Body of pancreas (tissue), 4 donors: ENCODE results near the gene ENAH. TPM values are rescaled to one million over a fixed set of nuclear protein-coding genes. Genes with fewer than 3 reads are reported as not detected.

Source experiments
- ATAC-seq: fragments of 150-250 bp; one replicate; pipeline ENCODE4 v1.9.1; 2016
- DNase-seq, 4 donors: peaks; one replicate each; pipeline ENCODE4 v3.0.0-alpha.2; 2019
- H3K27ac ChIP-seq, 4 donors: fragments of 200-600 bp; sonication (generic); 1 replicate in 3 of 4; 2 replicates in 1 of 4; pipeline versions ENCODE4 v1.5.1 to v1.6.1; 2016 to 2019; ENCODE audit warnings: mild to moderate bottlenecking in 1 of 4, mixed read lengths in 1 of 4, moderate library complexity in 1 of 4
- H3K27me3 ChIP-seq, 2 donors: fragments of 200-600 bp; sonication (generic); one replicate each; pipeline ENCODE4 v1.6.0; 2016; ENCODE audit warnings: mild to moderate bottlenecking in 1 of 2
- H3K36me3 ChIP-seq, 2 donors: fragments of 200-600 bp; sonication (generic); replicated peaks in 1 of 2; 2 replicates each; pipeline ENCODE4 v1.5.1; 2016; ENCODE audit warnings: low read depth in 2 of 2; ENCODE audit not compliant: insufficient read depth in 1 of 2
- H3K4me1 ChIP-seq: fragments of 200-600 bp; sonication (generic); one replicate; pipeline ENCODE4 v1.6.0; 2016
- H3K4me3 ChIP-seq, 2 donors: fragments of 200-600 bp; sonication (generic); 1 replicate in 1 of 2; 2 replicates in 1 of 2; pipeline ENCODE4 v1.5.1; 2016 to 2019
- H3K9me3 ChIP-seq, 3 donors: fragments of 200-600 bp; sonication (generic); 1 replicate in 2 of 3; 2 replicates in 1 of 3; pipeline ENCODE4 v1.5.1; 2016
- CTCF ChIP-seq, 7 experiments: fragments of 450-650 bp in 4 of 7; fragments of 200-600 bp in 3 of 7; sonication (generic) in 3 of 7; IDR thresholded peaks; one replicate each; pipeline ENCODE4 v1.5.1; 2016 to 2019; ENCODE audit warnings: antibody characterized with exemption in 7 of 7
- POLR2A ChIP-seq, 3 donors: fragments of 450-650 bp; IDR thresholded peaks; one replicate each; pipeline ENCODE4 v1.6.1; 2016; ENCODE audit warnings: antibody characterized with exemption in 3 of 3, mild to moderate bottlenecking in 2 of 3
- WGBS, 2 donors: methylation state at CpG; one replicate each; pipeline ENCODE4 v1.1.5; 2017; 5-methylcytosine and 5-hydroxymethylcytosine counted together
- intact Hi-C: fragments of 100-400 bp; cut with DNase I; formaldehyde crosslinking; loops from one replicate; pipeline ENCODE4 v1.15.1; 2023
- total RNA-seq, 2 donors: library from RNA; depleted of rRNA; stranded (reverse); fragments of >200 nt; gene quantifications; one replicate each; pipeline ENCODE4 v1.1.0, GENCODE V29; 2016

The ENAH gene
- total RNA-seq, 2 donors from 2014 or later = 21.1 to 28.8 TPM

GRCh38 chr1:225685476-225686176 lies 32.7 kb upstream of the ENAH start:
- Histone ChIP-seq H3K9me3 (no peaks in the 10 kb centered on the region), H3K27ac (no peak overlapping the region), H3K27me3 (no peaks in the 10 kb centered on the region), H3K4me3 (no peak overlapping the region), H3K36me3 (no peaks in the 10 kb centered on the region), H3K4me1 (peaks cover under 1% of the 10 kb centered on the region)
- intact Hi-C loops = no loop called here
- TF ChIP-seq CTCF (IDR thresholded peaks at IDR 0.05) (no peak), POLR2A (IDR thresholded peaks at IDR 0.05) (no peak)
- WGBS, 2 donors = 88 to 91% methylated on average over 1 of the region's 1 CpG
- DNase-seq = no peak
- no peak for ATAC-seq

- no peak for ATAC-seq
- Histone ChIP-seq H3K36me3 (no peaks in the 10 kb centered on the region), H3K4me3 (no peak overlapping the region), H3K27ac (no peak overlapping the region), H3K9me3 (no peaks in the 10 kb centered on the region), H3K4me1 (no peaks in the 10 kb centered on the region), H3K27me3 (no peaks in the 10 kb centered on the region)
- TF ChIP-seq POLR2A (IDR thresholded peaks at IDR 0.05) = no peak
- no peak for TF ChIP-seq CTCF (IDR thresholded peaks at IDR 0.05)
- DNase-seq = no peak
- intact Hi-C loops = no loop called here
- WGBS, 2 donors = 79 to 87% methylated on average over 4 of the region's 4 CpGs
Observed at GRCh38 chr1:225684741-225685140, 31.8 kb upstream of the ENAH start.

- H3K4me1 ChIP-seq = no peaks in the 10 kb centered on the region
- no peak overlapping the region for H3K4me3 ChIP-seq
- 30 to 61% methylated on average over 2 of the region's 2 CpGs for WGBS, 2 donors
- no peaks in the 10 kb centered on the region for H3K27me3 ChIP-seq
- no peaks in the 10 kb centered on the region for H3K9me3 ChIP-seq
- intact Hi-C loops = no loop called here
- no peak for DNase-seq
- H3K27ac ChIP-seq = no peak overlapping the region
- ATAC-seq = no peak
- no peaks in the 10 kb centered on the region for H3K36me3 ChIP-seq
- no peak for TF ChIP-seq CTCF (IDR thresholded peaks at IDR 0.05)
- no peak for TF ChIP-seq POLR2A (IDR thresholded peaks at IDR 0.05)
Observed at GRCh38 chr1:225681231-225681630, 28.3 kb upstream of the ENAH start.

- no peak overlapping the region for H3K4me3 ChIP-seq
- no peaks in the 10 kb centered on the region for H3K4me1 ChIP-seq
- 86 to 100% methylated on average over 2 of the region's 2 CpGs for WGBS, 2 donors
- intact Hi-C loops = no loop called here
- DNase-seq (no peak), ATAC-seq (no peak)
- no peaks in the 10 kb centered on the region for H3K9me3 ChIP-seq
- H3K36me3 ChIP-seq = no peaks in the 10 kb centered on the region
- H3K27me3 ChIP-seq = no peaks in the 10 kb centered on the region
- TF ChIP-seq CTCF (IDR thresholded peaks at IDR 0.05) = no peak
- TF ChIP-seq POLR2A (IDR thresholded peaks at IDR 0.05) = no peak
- H3K27ac ChIP-seq = no peak overlapping the region
Observed at GRCh38 chr1:225678545-225678944, 25.6 kb upstream of the ENAH start.
